HG03558 (cell line): Measurements from ENCODE around the gene SRPK3.
"Not testable (repeated sequence)": the region's sequence is repeated elsewhere in the genome, so short reads cannot be mapped to it uniquely, and the experiment has no call there.

ENCODE experiments used
- ATAC-seq: cut with Tn5 transposase; IDR thresholded peaks from one replicate; pipeline ENCODE4 v1.9.1; 2021; ENCODE audit warnings: moderate number of reproducible peaks; ENCODE audit not compliant: unreplicated experiment; ENCODE audit errors: extremely low read depth

Gene SRPK3

DNA sequence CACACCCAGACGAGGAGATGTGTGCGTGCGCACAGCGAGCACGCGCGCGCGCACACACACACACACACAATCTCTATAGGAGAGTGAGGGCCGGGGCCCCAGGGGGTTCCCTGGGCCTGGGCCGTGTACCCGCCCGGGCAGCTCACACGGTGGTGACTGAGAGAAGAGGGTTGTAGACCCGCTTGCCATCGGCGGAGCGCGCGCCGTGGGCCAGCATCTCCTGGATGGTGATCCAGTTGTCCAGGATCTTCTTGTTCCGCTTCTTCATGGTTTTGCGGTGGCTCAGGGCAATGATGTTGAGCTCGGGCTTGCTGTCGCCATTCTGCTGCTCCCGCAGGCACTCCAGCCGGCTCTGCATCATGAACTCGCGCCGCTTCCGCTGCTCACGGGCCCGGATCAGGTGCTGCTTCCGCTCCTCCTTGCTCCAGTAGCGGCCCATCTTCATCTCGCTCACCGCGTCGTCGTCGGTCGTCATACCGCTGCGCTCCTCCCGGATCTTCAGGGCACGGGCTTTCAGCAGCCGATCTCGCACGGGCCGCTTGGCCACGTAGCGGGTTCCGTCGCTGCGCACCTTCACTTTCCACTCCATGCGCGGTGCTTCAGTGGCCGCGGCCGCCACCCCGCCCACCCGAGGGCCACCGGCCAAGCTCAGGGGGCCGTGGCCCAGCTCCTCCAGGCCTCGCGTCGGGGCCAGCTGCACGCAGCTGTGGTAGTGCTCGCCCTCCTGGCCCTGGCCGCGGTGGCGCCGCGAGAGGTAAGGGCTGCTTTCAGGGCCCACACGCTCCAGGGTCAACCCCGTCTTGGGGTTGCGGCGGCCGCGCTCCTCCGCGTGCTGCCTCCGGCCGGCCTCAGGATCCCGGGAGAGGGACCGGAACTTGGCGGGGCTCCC, 22.6 kb downstream of the SRPK3 start:
- no peak for ATAC-seq

DNA sequence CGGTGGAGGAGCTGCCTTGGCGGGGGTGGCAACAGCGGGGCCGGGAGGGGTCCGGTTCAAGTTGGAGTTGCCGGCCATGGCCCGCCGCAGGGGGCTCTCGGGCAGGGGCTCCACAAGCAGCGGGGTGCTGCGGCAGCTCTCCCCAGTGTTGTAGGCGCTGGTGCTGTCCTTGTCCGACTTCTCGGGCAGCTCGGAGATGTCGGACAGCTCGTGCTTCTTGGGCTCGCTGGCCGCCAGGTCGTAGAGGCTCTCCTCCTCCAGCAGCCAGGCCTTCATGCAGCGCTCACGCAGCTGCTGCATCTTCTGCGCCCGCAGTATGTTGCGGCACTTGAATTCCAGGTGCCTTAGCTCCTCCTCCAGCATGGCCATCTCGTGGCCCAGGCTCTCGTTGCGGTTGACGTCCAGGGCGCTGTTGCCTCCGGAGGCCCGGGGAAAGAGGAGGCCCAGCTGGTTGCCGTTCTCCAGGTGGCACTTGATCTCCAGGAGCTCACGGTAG, 23.3 kb downstream of the SRPK3 start:
- no peak for ATAC-seq

DNA sequence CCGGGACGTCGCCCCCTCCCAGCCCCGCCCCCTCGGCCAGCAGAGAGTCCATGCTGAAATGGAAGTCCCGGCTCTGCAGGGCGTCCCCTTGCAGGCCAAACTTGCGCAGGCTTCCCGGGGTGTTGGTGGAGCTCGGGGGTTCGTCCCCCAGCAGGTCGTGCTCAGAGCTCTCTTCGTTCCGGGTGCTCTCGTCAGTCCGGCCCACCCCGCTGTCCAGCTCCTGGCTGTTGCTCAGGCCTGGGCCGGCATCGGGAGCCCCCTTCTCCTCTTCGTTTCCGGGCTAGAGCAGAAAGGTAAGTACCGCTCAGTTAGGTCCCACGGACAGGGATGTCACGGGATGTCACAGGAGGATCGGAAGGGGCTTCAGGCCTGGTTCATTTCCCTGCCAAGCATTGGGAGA, 23.8 kb downstream of the SRPK3 start:
- ATAC-seq: no peak

DNA sequence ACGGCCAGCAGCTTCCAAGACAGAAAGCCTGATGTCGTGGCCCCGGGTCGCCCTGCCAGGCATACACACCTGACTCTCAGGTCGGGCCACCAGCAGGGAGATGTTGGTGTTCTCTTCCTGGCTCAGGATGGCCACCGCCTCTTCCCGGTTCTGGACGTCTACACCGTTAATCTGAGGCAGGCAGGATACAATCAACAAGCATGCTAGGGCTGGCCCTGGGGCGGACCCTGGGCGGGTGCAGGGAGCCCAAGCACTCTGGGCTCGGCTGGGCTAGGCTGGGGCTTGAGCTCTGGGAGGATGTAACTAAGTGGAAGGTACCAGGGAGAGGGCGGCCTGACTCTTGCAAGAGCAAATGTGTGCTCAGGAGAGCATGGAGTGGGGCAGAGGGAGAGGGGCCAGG, 24.6 kb downstream of the SRPK3 start:
- no peak for ATAC-seq

DNA sequence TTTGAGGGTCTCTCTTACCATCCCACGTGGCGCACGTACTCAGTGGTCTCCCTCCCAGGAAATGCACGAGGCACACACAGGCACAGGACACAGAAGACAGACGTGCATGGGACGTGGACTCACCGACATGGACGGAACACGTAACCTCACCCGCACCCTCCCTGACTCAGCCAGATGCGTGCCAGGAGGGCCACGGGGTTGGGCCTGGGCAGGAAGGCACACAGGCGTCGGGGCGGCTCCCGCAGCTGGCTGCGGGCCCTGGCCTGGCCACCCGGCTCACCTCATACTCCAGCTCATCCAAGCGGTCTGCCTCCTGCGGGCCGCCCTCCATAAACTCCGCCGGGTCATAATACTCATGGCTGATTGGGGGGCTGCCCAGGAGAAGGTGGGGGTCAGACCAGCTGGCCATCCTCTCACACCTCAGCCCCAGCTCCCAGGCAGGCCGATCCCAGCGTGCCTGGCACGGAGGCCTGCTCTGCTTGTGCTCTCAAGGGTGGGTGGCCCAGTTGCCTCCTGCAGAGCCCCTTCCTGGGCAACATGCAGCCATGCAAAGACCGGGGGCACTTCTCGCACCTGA, 26.2 kb downstream of the SRPK3 start:
- no peak for ATAC-seq

DNA sequence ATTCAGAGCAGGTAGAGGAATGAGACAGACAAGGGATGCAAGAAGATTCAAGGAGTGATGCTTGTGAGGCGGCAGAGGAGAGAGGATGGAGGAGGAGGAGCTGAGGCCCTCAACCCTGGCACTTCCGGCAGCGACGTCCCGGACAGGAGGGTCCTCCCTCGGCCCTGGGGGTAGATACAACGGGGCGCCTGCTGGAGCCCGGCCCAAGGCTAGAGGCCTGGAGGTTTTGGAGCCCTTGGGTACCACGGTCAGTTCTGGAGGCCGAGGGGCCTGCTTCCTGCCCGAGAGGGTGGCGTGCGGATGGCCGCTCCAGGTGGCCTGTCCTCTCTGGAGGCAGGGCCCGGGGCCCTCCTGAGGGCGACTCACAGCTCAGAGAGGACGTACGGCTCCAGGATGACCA, 27.1 kb downstream of the SRPK3 start:
- ATAC-seq: no peak

DNA sequence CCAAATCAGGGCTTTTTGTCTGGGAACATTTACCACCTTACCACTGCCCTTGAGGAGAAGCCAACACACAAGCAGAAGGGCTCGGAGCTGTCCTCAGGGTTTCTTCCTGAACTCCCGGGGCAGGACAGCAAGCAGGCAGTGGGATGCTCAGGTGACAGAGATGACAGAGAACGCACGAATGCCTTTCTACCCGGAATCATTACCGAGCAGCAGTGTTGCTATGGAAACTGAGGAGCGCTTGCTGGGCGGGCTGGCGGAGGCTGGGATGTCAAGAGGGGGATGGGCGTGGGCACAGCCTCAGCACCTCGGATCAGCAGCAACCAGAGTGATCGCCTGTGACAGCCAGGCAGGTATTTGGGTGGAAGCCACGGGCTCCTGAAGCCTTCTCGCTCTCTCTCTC, 31.4 kb downstream of the SRPK3 start:
- ATAC-seq: no peak

DNA sequence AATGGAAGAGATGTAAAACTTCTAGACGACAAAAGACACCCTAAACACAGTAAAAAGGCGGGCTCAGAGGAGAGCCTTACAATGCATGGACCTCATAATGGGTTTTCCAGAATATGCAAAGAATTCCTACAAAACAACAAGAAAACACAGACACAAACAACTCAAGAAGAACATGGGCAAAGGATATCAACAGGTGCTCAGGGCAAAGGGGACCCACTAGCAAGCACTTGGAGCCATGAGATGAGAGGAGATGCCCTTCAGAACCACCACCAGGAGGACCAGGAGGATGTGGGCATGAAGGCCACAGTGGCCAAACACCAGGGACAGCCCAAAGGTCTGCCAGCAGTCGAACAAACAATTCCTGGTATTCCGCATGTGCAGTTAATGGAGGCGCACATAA, 32.3 kb downstream of the SRPK3 start:
- no peak for ATAC-seq

DNA sequence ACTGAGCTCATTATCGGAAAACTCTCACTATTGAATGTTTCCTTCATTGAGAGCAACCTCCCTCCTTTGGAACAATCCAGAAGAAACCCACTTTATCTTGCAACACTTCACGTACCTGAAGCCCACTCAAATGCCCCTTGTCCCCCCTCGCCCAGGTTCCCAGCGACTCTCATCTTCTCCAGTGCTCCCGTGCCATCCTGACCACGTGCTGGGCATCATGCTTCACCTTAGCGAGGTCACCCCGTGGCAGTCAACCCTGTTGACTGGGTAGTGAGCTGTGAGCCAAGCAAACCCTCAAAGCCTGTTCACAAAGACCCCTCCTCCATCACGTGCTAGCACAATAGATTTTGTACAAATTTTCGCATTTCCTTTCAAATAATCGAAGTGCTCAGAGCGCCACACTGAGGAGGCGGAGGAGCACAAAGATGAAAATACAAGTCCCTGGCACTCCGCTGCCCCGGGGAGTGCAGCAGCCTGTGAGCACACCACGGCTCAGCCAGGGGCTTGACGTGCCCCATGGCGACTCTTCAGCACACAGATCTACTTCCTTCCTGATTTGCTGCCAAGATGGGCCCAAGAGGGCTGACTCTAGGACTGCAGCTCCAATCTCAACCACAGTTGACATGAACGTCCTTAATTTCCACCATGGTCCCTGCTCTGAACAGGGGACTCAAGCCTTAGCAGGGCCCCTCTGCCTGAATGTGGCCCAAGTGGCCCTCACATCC, 33.9 kb downstream of the SRPK3 start:
- no peak for ATAC-seq

DNA sequence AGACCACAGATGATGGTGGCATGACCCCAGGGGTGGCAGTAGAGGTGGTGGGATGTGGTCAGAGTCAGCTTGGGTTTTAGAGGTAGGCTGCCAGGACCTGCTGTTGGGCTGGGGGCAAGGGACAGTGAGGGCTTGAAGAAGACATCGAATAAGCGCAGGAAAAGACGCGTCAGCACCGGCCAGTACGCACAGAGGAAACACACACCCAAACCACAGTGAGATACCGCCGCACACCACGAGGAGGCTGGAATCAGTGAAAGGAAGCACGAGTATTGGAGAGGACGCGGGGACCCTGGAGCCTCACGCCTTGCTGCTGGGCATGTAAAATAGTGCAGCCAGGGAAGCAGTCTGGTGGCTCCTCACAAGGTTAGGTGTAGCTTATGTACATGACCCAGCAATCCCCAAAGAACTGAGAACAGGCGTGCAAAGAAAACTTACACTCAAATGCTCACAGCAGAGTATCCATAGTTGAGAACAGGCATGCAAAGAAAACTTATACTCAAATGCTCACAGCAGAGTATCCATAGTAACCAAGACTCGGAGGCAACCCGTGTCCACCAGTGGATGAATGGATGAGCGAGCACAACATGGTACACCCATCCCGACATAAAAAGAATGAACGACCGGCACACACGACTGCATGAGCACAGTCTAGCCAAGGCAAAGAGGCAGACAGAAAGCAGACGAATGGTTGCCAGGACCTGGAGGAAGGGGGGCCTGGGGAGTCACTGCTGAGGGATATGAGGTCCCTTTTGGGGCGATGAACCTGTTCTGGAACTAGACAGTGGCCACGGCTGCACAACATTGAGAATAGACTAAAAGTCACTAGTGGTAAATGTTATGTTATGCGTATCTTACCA, 36.2 kb downstream of the SRPK3 start:
- no peak for ATAC-seq

DNA sequence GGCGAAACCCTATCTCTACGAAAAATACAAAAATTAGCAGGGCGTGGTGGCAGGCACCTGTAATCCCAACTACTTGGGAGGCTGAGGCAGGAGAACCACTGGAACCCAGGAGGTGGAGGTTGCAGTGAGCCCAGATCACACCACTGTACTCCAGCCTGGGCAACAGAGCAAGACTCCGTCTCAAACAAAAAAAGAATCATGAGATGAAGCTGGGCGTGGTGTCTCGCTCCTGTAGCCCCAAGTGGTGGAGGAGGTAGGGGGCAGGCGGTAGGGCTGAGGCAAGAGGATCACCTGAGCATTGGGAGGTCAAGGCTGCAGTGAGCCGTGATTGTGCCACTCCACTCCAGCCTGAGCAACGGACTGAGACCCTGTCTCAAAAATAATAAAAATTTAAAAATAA, 37.2 kb downstream of the SRPK3 start:
- not testable (repeated sequence) for ATAC-seq

DNA sequence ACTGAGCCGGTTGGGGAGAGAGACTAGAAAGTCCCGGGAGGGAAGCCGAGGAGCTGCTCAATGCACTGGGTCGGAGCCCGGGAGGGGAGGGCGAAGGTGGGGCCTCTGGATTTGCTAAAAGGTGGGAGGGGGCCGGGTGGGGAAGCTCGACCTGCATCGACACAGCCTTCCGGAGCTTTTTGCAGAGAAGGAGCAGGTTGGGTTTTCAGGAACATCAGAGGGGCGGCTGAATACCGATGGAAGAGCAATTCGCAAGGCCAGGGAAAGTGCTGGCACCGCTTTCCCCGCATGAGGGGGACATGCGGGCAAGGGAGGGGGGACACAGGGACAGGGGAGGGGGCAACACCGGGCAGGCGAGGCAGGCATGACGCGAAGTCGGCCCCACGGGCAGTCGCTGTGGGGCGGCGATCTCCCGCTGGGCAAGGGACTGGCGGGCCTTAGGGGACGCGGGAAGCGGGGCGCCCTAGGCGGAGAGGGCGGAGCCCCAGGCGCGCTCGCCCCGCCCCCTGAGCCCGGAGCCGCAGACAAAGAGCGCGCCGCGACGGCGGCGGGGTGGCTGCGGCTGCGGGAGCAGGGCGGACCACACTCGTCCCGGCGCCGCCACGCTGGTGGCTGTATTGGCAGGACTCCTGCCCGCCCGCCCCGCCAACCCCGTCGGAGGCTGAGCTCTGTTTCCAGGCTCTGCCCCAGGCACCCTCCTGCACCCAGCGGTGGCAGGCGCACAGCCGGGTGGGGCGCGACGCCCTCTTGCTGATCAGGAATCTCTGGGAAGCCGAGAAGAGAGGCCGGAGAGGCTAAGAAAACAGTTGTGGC, 37.9 kb downstream of the SRPK3 start:
- no peak for ATAC-seq

DNA sequence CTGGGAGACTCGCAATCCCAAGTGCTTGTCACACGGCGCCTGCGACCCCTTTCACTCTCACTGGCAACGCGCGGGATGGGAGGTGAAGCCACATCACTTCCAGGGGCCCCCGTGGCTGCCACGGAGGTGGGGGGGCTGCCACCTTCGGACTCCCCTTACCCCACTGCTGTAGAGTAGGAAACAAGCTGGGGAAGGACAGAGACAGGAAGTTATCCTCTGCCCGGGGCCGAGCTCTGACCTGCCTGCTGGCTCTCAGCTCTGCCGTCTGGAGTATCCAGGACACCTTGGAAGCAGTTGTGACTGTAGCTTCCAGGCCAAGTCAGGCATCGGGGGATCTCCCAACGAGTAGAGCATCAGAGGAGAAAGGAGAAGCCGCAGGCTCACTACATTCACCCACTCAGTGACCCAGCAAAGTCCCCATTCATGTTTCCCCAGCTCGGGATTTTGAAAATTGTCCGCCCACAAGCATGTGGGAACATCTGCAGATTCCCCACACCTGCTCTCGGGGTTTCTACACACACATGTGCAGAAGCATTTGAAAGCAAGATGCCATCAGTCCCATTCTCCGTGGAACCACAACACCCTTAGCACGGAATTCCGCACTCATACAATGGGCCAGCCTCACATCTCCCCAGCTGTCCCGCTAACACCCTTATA, 38.7 kb downstream of the SRPK3 start:
- ATAC-seq: no peak

DNA sequence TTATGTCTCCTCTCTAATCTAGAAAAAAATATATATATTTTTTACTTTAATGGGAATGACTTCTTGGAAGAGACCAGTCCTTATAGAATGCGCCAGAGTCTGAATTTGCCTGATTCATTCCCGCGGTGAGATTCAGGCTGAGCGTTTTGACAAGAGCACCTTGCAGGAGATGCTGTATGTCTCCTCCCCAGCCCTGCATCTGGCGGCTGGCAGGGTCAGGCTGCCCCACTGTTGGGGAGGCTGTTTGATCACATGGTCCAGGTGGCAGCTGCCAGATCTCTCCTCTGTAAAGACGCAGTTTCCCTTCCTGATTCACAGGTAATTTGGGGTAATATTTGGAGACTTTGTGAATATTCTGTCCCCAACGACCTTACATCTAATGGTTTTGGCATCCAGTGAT, 39.8 kb downstream of the SRPK3 start:
- ATAC-seq: no peak

DNA sequence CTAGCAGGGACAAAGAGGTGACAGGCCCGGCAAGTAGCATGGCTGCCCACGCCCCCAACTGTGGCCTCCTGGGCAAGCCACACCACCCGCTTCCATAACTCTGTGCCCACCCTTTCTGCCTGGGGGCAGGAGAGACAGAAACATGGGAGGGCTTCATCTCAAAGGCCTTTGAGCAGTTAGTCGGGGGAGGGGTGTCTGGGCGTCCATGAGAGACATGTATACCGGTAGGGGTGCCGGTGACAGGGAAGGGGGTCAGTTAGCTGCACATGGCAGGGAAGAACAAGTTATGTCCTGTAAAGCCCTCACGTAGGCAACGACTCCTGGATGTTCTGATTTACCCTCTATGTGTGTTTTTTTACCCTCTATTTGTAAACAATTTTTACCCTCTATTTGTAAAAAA, 40.2 kb downstream of the SRPK3 start:
- ATAC-seq: no peak

DNA sequence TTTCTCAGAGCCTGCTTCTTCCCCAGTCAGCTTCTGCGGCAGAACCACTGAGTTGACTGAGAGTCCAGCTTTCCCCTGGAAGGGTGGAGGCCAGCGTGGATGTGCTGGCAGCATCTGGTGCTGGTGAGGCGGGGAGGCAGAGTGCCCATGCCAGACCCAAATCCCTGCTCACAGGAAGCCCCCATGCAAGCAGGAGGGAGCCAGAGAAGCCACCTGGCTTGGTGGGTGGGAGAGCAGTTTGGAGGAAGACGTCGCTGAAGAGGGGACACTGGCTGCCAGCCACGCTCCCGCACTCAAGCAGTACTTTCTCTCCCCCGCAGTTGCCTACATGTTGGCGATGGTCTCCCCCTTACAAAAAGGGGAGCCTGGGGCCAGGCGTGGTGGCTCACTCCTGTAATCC, 43.5 kb downstream of the SRPK3 start:
- no peak for ATAC-seq

DNA sequence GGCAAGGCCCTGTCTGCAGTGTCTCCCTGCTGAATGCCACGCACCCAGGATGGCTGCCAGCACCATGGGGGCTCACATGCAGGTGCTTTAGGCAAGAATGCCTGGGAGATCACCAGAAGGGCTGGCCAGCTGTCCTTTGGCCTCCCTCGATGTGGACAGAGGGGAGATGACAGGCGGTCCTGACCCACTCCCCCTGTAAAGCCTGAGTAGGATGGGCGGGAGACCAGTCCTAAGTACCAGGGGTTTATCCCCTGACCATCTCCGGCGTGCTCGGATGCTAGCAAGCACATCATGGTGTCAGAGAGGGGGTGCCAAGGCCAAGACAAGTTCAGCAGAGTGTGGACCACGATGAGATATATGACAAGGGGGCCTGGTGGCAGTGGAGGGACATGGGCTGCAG, 44.2 kb downstream of the SRPK3 start:
- ATAC-seq: no peak

DNA sequence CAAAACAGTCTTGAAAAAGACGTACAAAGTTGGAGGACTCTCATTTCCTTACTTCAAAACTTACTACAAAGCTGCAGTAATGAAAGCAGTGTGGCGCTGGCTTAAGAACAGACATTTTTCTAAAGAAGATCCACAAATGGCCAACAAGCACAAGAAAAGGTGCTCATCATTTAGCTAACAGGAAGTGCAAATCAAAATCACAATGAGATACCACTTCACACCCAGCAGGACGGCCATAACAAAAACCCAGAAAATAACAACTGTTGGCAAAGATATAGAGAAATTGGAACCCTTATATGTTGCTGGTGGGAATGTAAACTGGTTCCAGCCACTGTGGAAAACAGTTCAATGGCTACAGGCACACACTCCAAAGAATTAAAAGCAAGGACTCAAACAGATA, 46.2 kb downstream of the SRPK3 start:
- no peak for ATAC-seq

DNA sequence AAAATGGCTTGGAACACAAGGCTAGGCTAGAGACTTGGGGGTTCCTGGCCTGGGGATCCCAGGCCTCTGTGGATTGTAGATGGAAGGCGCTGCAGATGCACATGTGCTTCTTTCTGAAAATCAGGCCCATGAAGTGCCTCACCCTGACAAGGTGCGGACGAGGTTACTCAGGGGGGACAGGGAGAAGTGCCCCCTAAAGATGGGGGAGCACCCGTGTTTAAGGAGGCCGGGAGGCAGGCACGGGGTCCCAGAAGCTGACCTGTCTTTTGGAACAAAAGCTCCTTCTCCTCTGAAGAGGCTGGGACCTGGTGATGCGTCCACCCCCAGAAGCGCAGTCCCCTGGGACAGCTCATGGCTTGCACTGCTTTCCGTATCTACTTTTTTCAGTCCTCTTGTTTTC, 47.1 kb downstream of the SRPK3 start:
- ATAC-seq: no peak
